ENCODE data around the gene UCP2. TPM values are rescaled to one million over a fixed set of nuclear protein-coding genes. Genes with fewer than 3 reads are reported as not detected.
A peak's percentile ranks its signal among the peaks of the same experiment; 100 is the strongest.

The UCP2 gene
- total and polyA plus RNA-seq, 9 of the 15 experiments (the other 6 are each of a cell fraction or from before 2014, with no cell fraction given) = 19.2 to 216 (median 87.9) TPM

GRCh38 chr11:73980001-73980961 lies 2.4 kb downstream of the UCP2 start (continued):
- TF ChIP-seq ZNF584 (CRISPR knock-in tag; IDR thresholded peaks at IDR 0.05; ENCODE audit: low read depth) = no peak
- no peak for TF ChIP-seq ZNF174 (CRISPR knock-in tag; IDR thresholded peaks at IDR 0.05)
- TF ChIP-seq EP400 (IDR thresholded peaks at IDR 0.05) = 0 out of 2 replicates have a peak, but pooled peaks have one; percentile 22
- TF ChIP-seq E2F3 (CRISPR knock-in tag; IDR thresholded peaks at IDR 0.05) = no peak
- TF ChIP-seq NBN (IDR thresholded peaks at IDR 0.05; ENCODE audit: low read depth) = no peak
- TF ChIP-seq ZNF507 (tag; conservative IDR thresholded peaks at IDR 0.05) = no peak
- TF ChIP-seq, protein P1, sequence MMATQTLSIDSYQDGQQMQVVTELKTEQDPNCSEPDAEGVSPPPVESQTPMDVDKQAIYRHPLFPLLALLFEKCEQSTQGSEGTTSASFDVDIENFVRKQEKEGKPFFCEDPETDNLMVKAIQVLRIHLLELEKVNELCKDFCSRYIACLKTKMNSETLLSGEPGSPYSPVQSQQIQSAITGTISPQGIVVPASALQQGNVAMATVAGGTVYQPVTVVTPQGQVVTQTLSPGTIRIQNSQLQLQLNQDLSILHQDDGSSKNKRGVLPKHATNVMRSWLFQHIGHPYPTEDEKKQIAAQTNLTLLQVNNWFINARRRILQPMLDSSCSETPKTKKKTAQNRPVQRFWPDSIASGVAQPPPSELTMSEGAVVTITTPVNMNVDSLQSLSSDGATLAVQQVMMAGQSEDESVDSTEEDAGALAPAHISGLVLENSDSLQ (IDR thresholded peaks at IDR 0.05) = no peak
- no peak for TF ChIP-seq TAF1 (IDR thresholded peaks at IDR 0.05; ENCODE audit: control insufficient read depth, extremely low read depth, insufficient read depth, low read length, severe bottlenecking)
- peak; percentile 73 to 85 for TF ChIP-seq E2F6 (IDR thresholded peaks at IDR 0.05; ENCODE audit: borderline replicate concordance in 1 of 2, extremely low read depth in 1 of 2, insufficient read depth in 1 of 2, insufficient read length in 1 of 2, low read depth in 1 of 2, low read length in 1 of 2, poor library complexity in 1 of 2, severe bottlenecking in 1 of 2)
- no peak for TF ChIP-seq RBM17 (IDR thresholded peaks at IDR 0.05; ENCODE audit: borderline replicate concordance, low read depth, low read length)
- no peak for TF ChIP-seq HDGF (IDR thresholded peaks at IDR 0.05)
- TF ChIP-seq TRIM28 (IDR thresholded peaks at IDR 0.05) = no peak
- TF ChIP-seq ZNF589 (CRISPR knock-in tag; IDR thresholded peaks at IDR 0.05; ENCODE audit: low read depth) = 0 out of 2 replicates have a peak, but pooled peaks have one; percentile 43
- no peak for TF ChIP-seq KAT8 (IDR thresholded peaks at IDR 0.05; ENCODE audit: low read depth)
- TF ChIP-seq HDAC1 (IDR thresholded peaks at IDR 0.05) = no peak; a peak in 2 of 4 replicates
- TF ChIP-seq ZNF143 (CRISPR knock-in tag; IDR thresholded peaks at IDR 0.05) = no peak
- TF ChIP-seq RAD51 (IDR thresholded peaks at IDR 0.05; ENCODE audit: borderline replicate concordance, low read depth) = no peak
- no peak for TF ChIP-seq KLF1 (tag; IDR thresholded peaks at IDR 0.05)
- no peak for TF ChIP-seq ZNF583 (CRISPR knock-in tag; IDR thresholded peaks at IDR 0.05)
- no peak for TF ChIP-seq THRB (CRISPR knock-in tag; conservative IDR thresholded peaks at IDR 0.05)
- no peak for TF ChIP-seq GATAD2B (IDR thresholded peaks at IDR 0.05; ENCODE audit: borderline replicate concordance)

All from K562 (cell line).